ES-I3 (cell line): ENCODE measurements around the gene NHERF2.

Experiments used
- H3K36me3 ChIP-seq: 2 replicates; pipeline ENCODE4 v1.6.1; 2013; ENCODE audit warnings: mild to moderate bottlenecking, low read length, control low read depth, moderate library complexity; ENCODE audit not compliant: insufficient read depth
- H3K4me1 ChIP-seq: 2 replicates; pipeline ENCODE4 v1.6.1; 2013; ENCODE audit warnings: mild to moderate bottlenecking, control low read depth, low read length; ENCODE audit not compliant: insufficient read depth
- H3K9ac ChIP-seq: 2 replicates; pipeline ENCODE4 v1.6.1; 2013; ENCODE audit warnings: low read depth, mild to moderate bottlenecking, low read length, moderate library complexity
- H3K9me3 ChIP-seq: 2 replicates; pipeline ENCODE4 v1.6.1; 2013; ENCODE audit warnings: mild to moderate bottlenecking, low read length, moderate library complexity; ENCODE audit not compliant: control insufficient read depth, insufficient read depth

The NHERF2 gene

GRCh38 chr16:1998360-1998835, 28.3 kb upstream of the NHERF2 start:
- Histone ChIP-seq H3K9me3 (no peaks in the 10 kb centered on the region), H3K4me1 (no peaks in the 10 kb centered on the region), H3K9ac (no peak overlapping the region), H3K36me3 (peaks cover 4% of the 10 kb centered on the region; the same call in 1 of the 2 replicates)

DNA sequence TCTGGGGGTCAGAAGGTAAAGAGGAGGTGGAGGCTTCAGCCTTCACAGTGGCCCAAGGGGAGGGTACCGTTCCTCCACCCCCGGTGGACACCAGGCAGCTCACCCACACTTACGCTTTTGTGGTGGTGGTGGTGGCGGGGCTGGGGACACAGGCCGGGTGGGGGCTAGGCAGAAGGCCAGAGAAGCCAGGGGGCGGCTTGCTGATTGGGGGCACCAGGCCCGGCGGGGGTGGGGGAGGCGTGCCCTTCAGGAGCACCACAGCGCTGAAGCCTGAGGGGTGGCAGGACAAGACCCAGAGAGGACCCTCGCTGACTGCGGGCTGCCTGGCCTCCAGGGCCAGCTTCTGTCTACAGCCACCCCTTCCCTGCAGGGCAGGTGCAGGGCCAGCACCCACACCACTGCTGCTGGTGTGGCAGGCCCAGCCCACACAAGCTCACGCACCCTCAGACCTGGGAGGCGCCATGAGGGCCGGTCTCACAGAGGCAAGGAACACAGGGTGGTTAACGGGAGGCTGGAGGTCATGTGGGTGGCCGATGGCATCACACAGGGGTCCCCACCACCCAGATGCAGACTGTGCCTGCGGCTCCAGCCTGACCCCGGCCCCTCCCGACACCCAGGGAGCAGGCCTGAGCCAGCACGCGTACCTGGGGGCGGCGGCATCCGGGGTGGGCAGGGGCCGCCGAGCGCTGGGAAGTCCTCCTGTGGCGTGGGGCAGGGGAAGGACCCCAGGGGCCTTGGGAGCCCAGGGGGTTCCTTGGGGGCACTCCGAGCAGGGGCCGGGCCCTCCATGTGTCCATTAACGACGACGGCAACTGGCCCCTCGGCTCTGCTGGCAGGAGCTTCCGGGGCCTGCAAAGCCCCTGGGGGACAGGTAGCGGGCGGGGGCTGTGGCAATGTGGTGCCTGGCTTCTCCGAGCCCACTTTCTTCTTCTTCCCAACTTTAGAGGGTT, 27.6 kb upstream of the NHERF2 start:
- no peak overlapping the region for H3K9ac ChIP-seq
- H3K36me3 ChIP-seq, result peaks cover 4% of the 10 kb centered on the region; the same call in 1 of the 2 replicates
- no peaks in the 10 kb centered on the region for H3K9me3 ChIP-seq
- peaks cover under 1% of the 10 kb centered on the region; the same call in 1 of the 2 replicates for H3K4me1 ChIP-seq

DNA sequence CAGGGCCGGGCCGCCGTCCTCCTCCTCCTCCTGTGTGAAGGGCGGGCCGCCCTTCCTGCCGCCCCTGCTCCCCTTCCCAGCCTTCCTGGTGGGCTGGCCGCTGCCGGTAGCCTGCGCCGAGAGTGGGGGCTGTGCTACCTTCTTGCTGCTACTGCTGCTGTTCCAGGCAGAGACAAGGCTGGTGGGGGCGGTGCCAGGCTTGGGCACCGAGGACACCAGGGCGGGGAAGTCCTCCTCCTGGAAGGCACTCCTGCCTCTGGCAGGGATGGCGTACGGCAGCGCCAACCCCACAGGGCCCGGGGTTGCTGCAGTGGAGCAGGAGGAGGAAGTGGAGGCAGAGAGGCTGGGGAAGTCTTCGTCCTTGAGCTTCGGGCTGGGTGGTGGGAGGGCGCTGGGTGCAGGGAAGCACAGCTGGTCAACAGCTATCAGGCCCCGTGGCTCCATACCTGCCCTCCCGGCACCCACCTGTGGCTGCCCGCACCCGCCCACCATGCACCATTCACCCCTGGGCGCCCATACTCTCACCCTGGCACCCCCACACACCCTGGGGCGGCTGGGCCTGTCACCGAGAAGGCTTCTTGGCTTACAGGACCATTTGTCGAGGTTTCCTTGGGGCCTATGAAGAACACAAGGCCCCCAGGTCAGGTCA, 26.7 kb upstream of the NHERF2 start:
- Histone ChIP-seq H3K9ac (no peak overlapping the region), H3K36me3 (peaks cover 4% of the 10 kb centered on the region; the same call in 1 of the 2 replicates), H3K9me3 (no peaks in the 10 kb centered on the region), H3K4me1 (peaks cover 6% of the 10 kb centered on the region; the same call in 1 of the 2 replicates)

DNA sequence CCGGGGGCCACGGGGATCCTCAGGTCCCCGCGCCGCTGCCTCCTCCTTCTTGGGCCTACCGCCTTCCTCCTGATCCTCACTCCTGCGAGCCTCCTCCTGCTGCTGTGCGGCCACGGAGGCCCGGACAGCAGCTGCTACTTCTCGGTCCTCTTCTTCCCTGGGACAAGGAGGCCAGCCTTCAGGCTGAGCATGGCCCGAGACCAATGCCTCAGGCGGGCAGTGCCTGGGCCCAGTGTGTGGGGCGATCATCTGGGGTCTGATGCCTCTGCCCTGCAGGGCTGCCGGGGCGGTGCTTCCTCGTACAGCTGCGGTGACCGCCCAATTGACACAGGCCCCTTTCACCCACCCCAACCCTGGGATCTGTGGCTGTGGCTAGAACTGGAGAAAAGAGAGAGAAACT, 25.7 kb upstream of the NHERF2 start:
- Histone ChIP-seq H3K9ac (no peak overlapping the region), H3K36me3 (peaks cover 4% of the 10 kb centered on the region; the same call in 1 of the 2 replicates), H3K9me3 (no peaks in the 10 kb centered on the region), H3K4me1 (peaks cover 6% of the 10 kb centered on the region; the same call in 1 of the 2 replicates)

DNA sequence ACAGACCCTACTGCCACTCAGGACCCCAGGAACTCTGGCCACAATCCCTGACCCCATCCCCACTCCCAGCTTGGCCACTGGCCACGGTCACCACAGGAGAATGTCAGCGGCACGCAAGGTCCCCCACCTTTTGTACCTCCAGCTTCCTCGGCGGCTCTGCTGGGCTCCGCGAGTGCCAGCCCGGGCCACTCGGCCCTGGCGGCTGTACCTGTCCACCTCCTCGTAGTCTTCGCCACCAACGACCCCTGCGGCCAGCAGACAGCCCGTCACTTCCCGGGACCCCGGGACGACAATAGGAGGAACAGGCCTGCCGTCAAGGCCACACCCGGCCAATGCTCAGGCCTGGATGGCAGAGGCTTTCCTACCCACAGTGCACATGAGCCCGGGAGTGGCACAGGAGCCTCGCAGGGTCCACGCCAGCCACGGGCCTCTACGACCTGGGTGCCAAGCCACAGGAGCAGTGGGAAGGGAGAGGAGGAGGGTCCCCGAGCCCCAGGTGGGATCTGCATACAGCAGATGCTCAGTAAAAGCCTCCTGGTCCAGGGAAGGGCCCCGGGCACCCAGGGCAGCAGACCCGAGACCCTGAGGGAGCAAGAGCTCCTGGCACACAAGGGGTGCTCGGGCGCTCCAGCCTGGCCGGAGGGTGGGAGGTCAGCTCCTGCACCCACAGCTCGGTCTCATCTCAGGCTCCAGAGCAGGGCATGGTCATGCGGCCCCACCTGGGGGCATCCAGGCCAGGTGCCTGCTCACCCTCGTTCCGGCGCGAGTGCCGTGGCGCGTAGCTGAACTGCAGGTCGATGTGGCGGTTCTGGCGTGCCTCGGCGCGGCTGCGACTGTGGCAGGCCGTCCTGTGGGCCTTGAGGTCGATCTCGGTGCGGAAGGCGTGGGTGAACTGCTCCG, 25.0 kb upstream of the NHERF2 start:
- Histone ChIP-seq H3K9ac (no peak overlapping the region), H3K4me1 (peaks cover 6% of the 10 kb centered on the region; the same call in 1 of the 2 replicates), H3K36me3 (peaks cover 4% of the 10 kb centered on the region; the same call in 1 of the 2 replicates), H3K9me3 (no peaks in the 10 kb centered on the region)

DNA sequence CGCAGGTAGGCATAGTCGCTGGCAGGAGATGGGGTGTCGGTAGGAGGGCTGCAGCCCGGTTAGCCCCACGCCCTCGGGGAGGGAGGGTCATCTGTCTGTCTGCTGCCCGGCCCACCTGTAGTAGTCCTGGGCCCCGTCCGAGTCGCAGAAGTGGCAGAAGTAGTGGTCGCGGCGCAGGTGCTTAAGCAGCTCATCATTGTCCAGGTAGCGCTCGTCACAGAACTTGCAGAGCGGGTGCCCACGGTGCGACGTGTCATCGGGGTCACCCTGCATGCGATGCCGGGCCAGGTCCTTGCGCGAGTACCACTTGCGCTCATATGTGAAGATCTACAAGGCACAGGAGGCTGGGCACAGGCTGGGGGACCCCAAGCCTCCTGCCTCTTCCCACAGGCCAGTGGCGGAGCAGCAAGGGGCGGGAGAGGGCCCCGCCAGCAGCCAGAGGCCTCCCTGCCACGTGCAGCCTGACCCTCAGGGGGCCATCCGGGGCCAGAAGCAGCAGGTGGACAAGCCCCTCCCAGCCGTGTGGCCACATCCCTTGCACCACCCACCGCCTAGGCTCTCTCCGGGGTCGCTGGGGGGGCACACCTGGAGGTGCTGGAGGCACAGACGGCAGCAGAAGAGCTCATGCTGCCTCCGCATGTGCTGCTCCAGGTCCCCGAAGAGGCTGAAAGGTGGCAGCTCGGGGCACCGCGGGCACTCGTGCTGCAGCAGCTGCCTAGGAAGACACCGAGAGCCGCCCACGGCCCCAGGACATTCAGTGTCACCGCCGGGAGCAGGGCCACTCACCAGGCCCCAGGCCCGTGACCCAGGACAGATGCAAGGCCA, 24.1 kb upstream of the NHERF2 start:
- peaks cover 4% of the 10 kb centered on the region; the same call in 1 of the 2 replicates for H3K36me3 ChIP-seq
- H3K4me1 ChIP-seq, result peaks cover 6% of the 10 kb centered on the region; the same call in 1 of the 2 replicates
- H3K9ac ChIP-seq, result no peak overlapping the region
- H3K9me3 ChIP-seq, result no peaks in the 10 kb centered on the region

DNA sequence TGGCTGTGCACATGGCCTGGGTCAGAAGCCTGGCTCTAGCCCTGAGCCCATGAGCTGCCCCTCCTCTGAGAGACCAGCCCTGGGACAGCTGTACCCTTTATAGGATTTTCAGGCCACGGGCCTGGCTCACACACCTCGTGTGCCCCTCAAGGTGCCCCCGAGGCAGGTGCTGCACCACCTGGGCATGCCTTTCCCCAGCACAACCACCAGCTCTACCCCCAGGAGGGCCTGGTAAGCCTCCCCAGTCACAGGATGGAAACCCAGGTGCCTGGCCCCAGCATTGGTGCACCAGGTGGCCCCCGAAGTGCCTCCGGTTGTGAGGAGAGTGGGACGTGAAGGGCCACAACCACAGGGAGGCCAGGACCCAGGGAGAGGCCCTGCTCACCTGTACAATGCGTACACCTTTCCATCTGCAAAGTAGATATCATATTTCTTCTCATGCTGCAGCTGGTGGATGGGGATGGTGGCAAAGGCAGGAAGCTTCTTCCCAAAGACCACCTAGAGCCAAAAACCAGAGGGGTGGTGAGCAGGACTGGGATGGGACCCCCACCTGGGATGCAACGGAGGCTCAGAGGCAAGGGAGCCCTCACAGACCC, 23.4 kb upstream of the NHERF2 start:
- peaks cover 4% of the 10 kb centered on the region; the same call in 1 of the 2 replicates for H3K36me3 ChIP-seq
- H3K4me1 ChIP-seq, result peaks cover 9% of the 10 kb centered on the region; the same call in 1 of the 2 replicates
- H3K9ac ChIP-seq, result no peak overlapping the region
- H3K9me3 ChIP-seq, result no peaks in the 10 kb centered on the region

GRCh38 chr16:2003827-2004641, 22.7 kb upstream of the NHERF2 start:
- Histone ChIP-seq H3K9me3 (no peaks in the 10 kb centered on the region), H3K9ac (peak overlapping the region; percentile 22), H3K4me1 (peaks cover 12% of the 10 kb centered on the region; the same call in 1 of the 2 replicates), H3K36me3 (peaks cover 4% of the 10 kb centered on the region; the same call in 1 of the 2 replicates)

DNA sequence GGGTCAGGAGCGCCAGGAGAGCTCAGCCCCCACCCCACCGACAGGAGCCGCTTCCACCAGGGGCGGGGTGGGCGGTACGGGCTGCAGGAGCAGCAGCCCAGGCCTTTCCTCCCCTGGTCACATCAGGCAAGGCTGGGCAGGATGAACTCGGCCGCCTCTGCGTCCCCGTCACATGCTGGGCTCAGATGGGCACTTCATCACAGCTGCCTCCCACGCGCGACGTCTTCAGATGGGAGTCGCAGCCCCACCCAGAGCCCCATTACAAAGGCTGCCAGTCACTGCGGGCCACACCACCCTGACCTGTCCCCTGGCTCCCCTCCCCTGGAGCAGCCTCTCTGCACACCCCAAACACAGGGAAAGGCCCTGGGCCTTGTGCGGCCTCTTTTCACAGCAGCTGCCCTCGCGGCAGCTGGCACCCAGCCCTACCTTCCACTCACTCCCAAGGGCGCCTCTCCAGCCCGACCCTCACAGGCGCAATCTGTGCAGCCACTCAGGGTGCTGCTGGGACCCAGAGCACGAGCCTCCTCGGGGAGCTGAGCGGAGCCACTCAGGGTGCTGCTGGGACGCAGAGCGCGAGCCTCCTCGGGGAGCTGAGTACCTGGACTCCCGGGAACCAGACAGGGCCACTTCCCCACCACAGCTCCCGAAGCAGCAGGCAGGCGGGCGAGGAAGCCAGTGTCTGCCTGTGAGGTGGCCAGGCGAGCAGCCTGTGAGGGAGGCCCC, 21.7 kb upstream of the NHERF2 start:
- no peak overlapping the region for H3K9ac ChIP-seq

GRCh38 chr16:2005646-2006045, 21.1 kb upstream of the NHERF2 start:
- peaks cover 4% of the 10 kb centered on the region; the same call in 1 of the 2 replicates for H3K36me3 ChIP-seq
- no peaks in the 10 kb centered on the region for H3K9me3 ChIP-seq
- H3K9ac ChIP-seq, result no peak overlapping the region
- peaks cover 12% of the 10 kb centered on the region; the same call in 1 of the 2 replicates for H3K4me1 ChIP-seq

More for the DNA sequence above, 21.7 kb upstream of the NHERF2 start:
- Histone ChIP-seq H3K4me1 (peaks cover 12% of the 10 kb centered on the region; the same call in 1 of the 2 replicates), H3K36me3 (peaks cover 4% of the 10 kb centered on the region; the same call in 1 of the 2 replicates), H3K9me3 (no peaks in the 10 kb centered on the region)

DNA sequence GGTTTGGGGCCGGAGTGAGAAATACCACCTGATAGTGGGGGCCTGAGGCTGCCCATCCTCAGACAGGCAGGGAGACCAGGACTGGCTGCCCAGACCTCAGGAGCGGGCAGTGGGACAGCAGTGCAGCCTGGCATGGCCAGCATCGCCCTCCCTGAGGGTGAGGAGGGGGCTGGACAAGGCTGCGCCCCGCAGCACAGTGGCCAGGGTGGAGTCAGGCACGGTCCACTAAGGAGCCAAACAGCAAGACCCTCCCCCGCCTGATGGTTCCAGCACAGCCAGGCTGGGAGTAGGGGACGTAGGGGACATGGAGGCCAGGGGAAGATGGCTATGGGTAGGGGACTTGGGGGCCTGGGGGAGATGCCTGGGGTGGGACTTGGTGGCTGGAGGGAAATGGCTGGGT, 20.4 kb upstream of the NHERF2 start:
- peaks cover 2% of the 10 kb centered on the region; the same call in 1 of the 2 replicates for H3K36me3 ChIP-seq
- no peaks in the 10 kb centered on the region for H3K9me3 ChIP-seq
- no peak overlapping the region for H3K9ac ChIP-seq
- H3K4me1 ChIP-seq, result peaks cover 12% of the 10 kb centered on the region; the same call in 1 of the 2 replicates
